ENCODE data around the gene SYTL2. TPM values are rescaled to one million over a fixed set of nuclear protein-coding genes. Genes with fewer than 3 reads are reported as not detected.

The SYTL2 gene
- total and polyA plus RNA-seq, 4 donors, result 2.6 to 27.4 (median 4.4) TPM

GRCh38 chr11:85725510-85726258, 85.3 kb downstream of the SYTL2 start:
- no peaks in the 10 kb centered on the region for H3K36me3 ChIP-seq (ENCODE audit: control insufficient read depth in 4 of 4, insufficient read depth in 3 of 4, low read depth in 1 of 4, low read length in 3 of 4)
- H3K27ac ChIP-seq (ENCODE audit: low read depth in 1 of 2, low read length in 2 of 2), result peak overlapping the region in 1 of 2 donors; percentile 31
- DNase-seq (ENCODE audit: low spot score), result no peak
- WGBS, result 75% methylated on average over 3 of the region's 3 CpGs
- TF ChIP-seq REST (IDR thresholded peaks at IDR 0.05), result no peak
- peak in 1 of 2 donors; percentile 28 for TF ChIP-seq JUND (IDR thresholded peaks at IDR 0.05)
- peak in 1 of 2 donors; percentile 64 for TF ChIP-seq RXRA (IDR thresholded peaks at IDR 0.05)
- TF ChIP-seq SP1 (IDR thresholded peaks at IDR 0.05), result no peak
- H3K27me3 ChIP-seq (ENCODE audit: control insufficient read depth in 4 of 4, insufficient read depth in 4 of 4, low read length in 3 of 4), result no peaks in the 10 kb centered on the region
- no peaks in the 10 kb centered on the region for H3K9me3 ChIP-seq (ENCODE audit: control insufficient read depth in 4 of 4, low read length in 3 of 4)
- no peak overlapping the region for H3K9ac ChIP-seq (ENCODE audit: low read depth in 1 of 2, low read length in 2 of 2)
- no peaks in the 10 kb centered on the region for H3K4me1 ChIP-seq (ENCODE audit: control insufficient read depth in 4 of 4, insufficient read depth in 4 of 4, low read length in 3 of 4)
- H3K4me3 ChIP-seq (ENCODE audit: low read depth in 1 of 3, low read length in 3 of 3), result no peak overlapping the region

- TF ChIP-seq GABPA (IDR thresholded peaks at IDR 0.05 in 1 of 2, conservative IDR thresholded peaks at IDR 0.05 in 1 of 2) (no peak), NR2F2 (IDR thresholded peaks at IDR 0.05) (no peak), RAD21 (IDR thresholded peaks at IDR 0.05) (no peak), FOXA2 (IDR thresholded peaks at IDR 0.05) (no peak), CTCF (IDR thresholded peaks at IDR 0.05; ENCODE audit: low read depth, low read length, missing input control) (no peak), FOXA1 (IDR thresholded peaks at IDR 0.05) (no peak), JUND (IDR thresholded peaks at IDR 0.05) (no peak), ZBTB33 (IDR thresholded peaks at IDR 0.05) (no peak), MAX (IDR thresholded peaks at IDR 0.05) (no peak), TAF1 (conservative IDR thresholded peaks at IDR 0.05) (no peak), SP1 (IDR thresholded peaks at IDR 0.05) (no peak), ATF3 (IDR thresholded peaks at IDR 0.05) (no peak), HNF4G (IDR thresholded peaks at IDR 0.05) (no peak), YY1 (IDR thresholded peaks at IDR 0.05) (no peak), HNF4A (conservative IDR thresholded peaks at IDR 0.05) (no peak)
- 68% methylated on average over 6 of the region's 6 CpGs for WGBS
These were observed 86.0 kb downstream of the SYTL2 start for GRCh38 chr11:85724748-85725465.

More at GRCh38 chr11:85724748-85725465, 86.0 kb downstream of the SYTL2 start:
- Histone ChIP-seq H3K9me3 (ENCODE audit: control insufficient read depth in 4 of 4, low read length in 3 of 4) (no peaks in the 10 kb centered on the region), H3K27me3 (ENCODE audit: control insufficient read depth in 4 of 4, insufficient read depth in 4 of 4, low read length in 3 of 4) (no peaks in the 10 kb centered on the region), H3K4me3 (ENCODE audit: low read depth in 1 of 3, low read length in 3 of 3) (no peak overlapping the region), H3K36me3 (ENCODE audit: control insufficient read depth in 4 of 4, insufficient read depth in 3 of 4, low read depth in 1 of 4, low read length in 3 of 4) (no peaks in the 10 kb centered on the region), H3K27ac (ENCODE audit: low read depth in 1 of 2, low read length in 2 of 2) (no peak overlapping the region), H3K4me1 (ENCODE audit: control insufficient read depth in 4 of 4, insufficient read depth in 4 of 4, low read length in 3 of 4) (no peaks in the 10 kb centered on the region), H3K9ac (ENCODE audit: low read depth in 1 of 2, low read length in 2 of 2) (no peak overlapping the region)
- DNase-seq (ENCODE audit: low spot score), result no peak

Measured in liver (tissue), 9 donors.